NCI-H1105 treated with DMSO at 0.1 percent for 48 hours (cell line): Measurements from ENCODE around the gene FARS2.

Experiments
- DNase-seq: peaks from one replicate; lab custom pipeline; 2025; lab: John Stamatoyannopoulos, UW

FARS2 gene

DNA sequence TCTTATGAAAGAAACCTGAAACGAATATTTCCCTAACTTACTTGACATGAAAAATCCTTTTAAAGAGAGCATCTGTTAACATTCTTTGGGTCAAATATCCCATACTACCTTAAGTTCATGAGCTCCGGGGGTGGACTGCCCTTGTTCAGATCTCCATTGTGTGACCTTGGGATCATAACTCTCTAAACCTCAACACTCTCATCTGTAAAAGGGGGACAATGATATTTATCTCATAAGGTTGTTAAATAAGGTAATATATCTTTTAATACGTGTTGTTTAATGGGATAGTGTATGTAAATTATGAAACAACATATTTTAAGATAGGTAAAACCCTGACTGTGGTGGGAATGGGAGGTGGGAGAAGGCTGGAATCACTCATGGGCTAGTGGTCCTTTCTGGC, 326.3 kb downstream of the FARS2 start:
- DNase-seq = no peak

GRCh38 chr6:5589422-5590141, 328.3 kb downstream of the FARS2 start:
- DNase-seq = no peak

DNA sequence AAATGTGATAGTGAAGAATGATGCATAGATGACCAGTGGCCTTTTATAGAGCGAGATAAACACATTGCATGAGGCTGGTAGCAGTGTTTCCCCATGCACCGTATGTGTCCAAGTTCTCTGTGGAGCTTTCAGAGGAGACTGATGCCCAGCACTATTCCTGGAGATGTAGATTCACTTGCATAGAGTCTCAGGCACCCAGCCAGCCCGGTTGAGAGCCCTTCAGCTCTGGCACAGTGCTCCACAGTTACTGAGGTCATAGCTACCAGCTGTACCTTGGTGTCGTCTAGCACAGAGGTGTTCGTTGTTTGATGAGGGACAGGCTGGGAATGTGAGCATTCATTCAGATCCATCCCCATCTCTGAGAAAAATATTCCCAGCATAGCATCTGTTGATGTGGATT, 328.9 kb downstream of the FARS2 start:
- peak; percentile 11 for DNase-seq

DNA sequence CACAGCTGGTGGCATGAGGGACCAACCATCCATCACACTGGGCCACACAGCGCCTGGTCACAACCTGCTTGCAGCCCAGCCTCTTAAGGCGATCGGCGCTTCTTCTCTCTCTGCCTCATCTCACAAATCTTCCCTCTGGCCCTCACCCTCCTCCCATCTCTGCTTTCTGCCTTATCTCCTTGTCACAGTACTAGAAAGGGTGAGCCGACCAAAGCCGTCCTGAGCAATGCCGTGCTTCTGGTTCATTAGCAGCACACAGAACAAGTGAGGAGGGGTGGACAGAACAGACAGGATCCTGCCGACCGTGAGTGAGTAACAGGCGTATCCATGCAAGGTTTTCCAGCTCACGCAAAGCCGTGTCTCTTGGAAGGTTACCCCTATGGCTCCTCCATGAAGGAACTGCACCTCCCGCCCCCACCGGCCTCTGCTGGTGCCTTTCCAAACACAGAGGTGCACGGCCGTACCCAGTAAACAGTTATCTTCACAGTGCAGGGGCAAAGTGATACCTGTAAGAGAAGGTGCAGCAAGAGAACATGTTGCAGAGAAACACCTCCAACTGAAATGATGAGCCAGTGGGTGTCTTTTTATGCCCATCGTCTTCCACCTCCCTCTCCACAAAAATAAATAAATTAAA, 331.7 kb downstream of the FARS2 start:
- DNase-seq = no peak

DNA sequence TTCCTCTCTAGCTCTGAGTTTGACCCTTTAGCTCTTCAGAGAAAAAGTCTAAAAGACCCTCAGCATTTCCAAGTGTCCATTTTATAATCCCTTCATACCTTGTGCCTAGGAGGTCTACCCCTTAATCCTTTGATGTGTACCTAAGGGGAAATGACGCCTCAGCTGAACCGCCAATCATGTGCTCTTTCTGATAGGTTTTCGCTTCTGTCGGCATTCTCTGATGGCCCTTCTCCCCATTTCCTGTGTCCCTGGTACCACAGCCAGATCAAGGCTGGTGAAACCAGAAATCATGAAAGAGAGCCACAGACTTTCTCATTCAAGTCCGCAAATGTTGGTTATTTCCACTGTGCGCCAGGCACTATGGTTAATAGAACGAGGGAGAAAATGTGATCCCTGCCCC, 333.9 kb downstream of the FARS2 start:
- no peak for DNase-seq

DNA sequence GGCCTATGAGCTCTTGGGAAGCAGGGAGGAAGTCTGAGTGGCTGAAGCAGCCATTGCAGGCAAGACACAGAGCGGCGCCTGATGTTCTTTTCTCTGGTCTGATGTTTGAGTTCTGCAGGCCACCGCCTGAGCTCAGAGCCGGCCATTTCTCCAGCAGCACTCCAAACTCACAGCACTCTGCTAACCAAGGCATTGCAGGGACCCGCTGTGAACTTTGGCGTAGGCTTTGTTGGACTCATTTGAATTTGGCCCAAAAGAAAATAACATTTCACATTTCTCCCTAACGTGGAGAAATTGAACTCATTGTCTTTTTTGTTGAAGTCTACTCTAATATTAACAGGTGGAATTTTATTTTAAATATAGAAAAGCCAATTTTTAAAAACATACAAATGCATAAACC, 336.1 kb downstream of the FARS2 start:
- no peak for DNase-seq

DNA sequence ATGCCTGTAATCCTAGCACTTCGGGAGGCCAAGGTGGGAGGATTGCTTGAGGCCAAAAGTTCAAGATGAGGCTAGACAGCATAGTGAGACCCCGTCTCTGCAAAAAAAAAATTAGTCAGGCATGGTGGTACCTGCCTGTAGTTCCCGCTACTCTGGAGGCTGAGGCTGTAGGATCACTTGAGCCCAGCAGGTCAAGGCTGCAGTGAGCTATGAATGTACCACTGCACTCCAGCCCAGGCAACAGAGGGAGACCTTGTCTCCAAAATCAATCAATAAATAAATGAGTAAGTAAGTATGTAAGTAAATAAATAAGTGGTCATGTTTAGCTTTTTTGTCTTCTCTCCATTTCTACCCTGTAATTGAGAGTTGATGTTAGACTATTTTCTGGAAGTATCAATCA, 336.8 kb downstream of the FARS2 start:
- DNase-seq = no peak

GRCh38 chr6:5599127-5599526, 337.8 kb downstream of the FARS2 start:
- no peak for DNase-seq

GRCh38 chr6:5605937-5606336, 344.6 kb downstream of the FARS2 start:
- DNase-seq = no peak

DNA sequence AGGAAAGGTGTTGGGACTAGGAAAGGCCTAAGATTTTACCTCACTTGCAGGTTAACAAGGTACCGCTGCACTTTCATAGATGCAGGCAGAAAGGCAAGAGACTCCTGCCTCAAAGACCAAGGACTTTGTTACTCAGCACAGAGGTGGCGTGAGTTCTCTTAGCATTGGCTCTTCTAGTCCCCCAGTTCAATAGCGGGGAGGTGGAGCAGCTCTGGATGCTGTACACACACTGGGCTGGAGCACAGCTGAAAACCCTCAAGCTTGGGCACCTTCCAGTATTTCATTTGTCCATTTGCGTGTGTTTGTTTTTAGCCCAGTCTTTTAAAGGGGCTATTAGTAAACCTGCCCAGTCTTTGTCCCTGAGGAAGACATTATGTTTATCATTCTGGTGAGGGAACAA, 345.2 kb downstream of the FARS2 start:
- DNase-seq = no peak

GRCh38 chr6:5610640-5611039, 349.3 kb downstream of the FARS2 start:
- DNase-seq = no peak

DNA sequence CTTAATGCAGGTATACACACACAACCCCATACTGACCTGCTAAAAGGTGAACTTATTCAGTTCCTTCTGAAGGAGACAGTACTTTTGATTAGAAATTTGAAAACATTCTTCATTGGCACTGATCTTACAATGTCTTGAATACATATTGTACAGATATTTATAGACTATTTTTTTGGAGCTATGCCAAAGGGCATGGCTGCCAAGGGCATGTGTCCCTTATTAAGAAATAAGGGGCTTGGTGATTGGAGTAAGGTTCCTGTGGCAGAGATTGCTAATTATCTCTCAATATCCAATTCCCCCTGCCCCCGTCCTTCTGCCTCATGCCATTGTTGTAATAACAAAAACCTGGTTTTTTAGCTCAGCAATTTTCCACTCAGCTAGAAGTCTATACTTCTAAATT, 355.9 kb downstream of the FARS2 start:
- no peak for DNase-seq

DNA sequence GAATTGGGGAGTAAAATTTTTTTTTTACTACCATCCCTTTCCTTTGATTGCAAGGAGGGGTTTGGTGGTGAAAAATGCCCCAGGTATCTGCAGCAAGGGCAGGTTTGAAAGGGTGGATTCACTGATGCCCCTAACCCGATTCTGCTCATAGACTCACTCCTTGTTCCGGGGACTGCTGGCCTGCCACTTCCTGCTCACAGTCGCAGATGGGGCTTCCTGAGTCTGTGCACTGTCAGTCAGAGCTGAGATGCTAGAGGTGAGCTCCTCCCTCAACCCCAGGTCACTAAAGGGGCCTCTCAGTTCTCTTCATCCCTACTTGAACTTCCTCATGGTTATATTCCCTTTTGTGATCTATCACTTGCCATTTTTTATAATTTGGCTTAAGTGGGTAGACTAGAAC, 357.9 kb downstream of the FARS2 start:
- DNase-seq = no peak

DNA sequence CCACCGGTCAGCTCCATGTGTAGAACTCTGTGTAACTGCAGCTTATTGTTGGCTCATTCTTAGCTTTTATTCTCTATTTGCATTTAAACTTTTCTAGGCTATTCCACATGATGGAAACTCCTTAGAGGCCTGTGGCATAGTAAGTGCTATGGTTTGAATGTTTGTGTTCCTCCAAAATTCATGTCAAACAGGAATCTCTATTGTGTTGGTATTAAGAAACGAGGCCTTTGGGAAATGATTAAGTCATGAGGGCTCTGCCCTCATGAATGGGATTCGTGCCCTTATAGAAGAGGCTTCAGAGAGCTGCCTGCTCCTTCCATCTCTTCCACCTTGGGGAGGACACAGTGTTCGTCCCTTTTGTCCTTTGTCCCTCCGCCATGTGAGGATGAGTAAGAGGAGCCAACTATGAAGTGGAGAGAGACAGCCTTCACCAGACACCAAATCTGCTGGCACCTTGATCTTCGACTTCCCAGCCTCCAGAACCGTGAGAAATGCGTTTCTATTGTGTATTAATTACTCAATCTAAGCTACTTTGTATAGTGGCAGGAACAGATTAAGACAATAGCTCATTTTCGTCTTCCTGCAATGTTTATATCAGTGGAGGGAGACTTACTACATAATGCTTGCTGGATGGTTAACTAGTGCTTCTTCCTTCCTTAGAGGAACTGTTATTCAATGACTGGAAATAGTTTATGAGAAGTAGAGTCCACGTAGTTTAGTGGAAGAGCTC, 361.1 kb downstream of the FARS2 start:
- no peak for DNase-seq

- DNase-seq = no peak
Measured at GRCh38 chr6:5623769-5624168, 362.5 kb downstream of the FARS2 start.

DNA sequence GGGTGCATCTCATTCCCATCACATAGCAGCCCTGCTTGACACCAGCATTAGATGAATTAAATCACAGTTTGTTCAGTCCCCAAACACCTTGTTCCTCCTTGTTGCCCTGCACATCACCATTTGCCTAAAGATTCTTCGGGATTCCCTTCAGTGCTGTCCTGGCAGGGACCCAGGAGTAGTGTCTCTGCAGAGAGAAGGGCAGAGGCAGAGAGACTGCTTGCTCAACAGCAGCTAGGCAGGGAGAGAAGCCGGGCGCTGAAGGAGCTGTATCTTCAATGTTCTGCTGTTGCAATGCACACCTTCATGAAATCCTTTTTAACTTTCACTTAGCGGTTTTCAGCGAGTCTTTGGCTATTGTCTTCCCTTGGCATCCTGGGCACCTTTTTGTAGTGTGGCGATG, 362.9 kb downstream of the FARS2 start:
- DNase-seq = no peak

- no peak for DNase-seq
Measured at GRCh38 chr6:5626727-5627426, 365.6 kb downstream of the FARS2 start.

GRCh38 chr6:5630636-5631035, 369.3 kb downstream of the FARS2 start:
- DNase-seq = no peak

- no peak for DNase-seq
Measured at GRCh38 chr6:5632348-5632935, 371.1 kb downstream of the FARS2 start.

DNA sequence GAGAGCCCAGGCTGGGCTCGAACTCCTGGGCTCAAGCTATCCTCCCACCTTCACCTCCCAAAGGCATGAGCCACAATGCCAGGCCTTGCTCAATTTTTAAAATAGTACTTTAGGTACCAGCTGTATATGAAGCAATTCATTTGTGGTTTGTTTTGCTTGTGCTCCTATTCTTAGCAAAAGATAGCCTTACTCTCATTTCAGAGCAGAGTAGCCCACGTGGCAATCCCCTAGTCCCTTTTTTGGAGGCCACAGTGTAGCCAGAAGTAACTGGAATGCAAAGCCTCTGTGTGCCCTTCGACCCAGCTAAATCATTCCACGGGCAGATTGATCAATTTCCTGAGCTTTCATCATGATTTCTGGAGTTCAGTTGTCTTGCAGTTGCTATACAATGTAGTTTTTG, 373.2 kb downstream of the FARS2 start:
- no peak for DNase-seq

DNA sequence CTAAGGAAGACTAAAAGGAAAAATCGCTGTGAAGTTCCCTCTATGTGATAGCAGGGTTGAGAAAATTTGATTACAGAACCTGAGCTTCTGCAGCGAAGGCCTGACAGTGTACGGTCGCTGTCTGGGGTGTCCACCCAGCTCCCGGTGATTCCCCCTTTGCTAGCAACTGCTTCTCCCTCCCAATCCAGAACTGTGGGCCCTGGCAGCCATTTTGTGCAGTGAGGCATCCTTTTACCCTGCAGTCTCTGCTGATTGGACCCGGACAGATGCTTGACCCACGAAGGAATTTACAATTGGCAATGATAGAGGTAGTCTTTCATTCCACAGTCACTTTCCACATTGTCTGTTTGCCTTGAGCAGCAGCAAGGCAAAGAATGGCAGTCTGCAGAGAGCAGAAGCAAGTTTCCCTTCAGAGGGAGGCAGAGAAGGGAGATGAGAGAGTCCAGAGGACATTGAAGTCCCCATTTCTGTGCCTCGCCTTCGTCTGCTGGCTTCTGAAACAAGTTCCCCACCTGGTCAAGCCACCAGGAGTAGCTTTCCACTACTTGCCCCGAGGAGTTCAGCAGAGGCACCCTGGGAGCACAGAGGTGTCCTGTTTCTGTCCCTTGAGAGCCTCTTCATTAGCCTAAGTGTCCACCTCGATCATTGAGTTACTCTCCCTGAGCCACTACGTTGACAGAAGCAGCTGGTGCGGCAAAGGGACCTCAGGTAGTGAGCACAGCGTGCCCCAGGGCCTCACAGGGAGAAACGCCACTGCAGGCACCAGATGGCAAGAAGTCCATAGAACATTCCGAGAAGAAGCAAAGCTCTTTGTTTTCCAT, 375.1 kb downstream of the FARS2 start:
- no peak for DNase-seq
